NB4 (cell line): ENCODE data around the gene VTCN1.

Experiments
- CTCF ChIP-seq: IDR thresholded peaks from one replicate; pipeline ENCODE4 v1.5.1; 2012; ENCODE audit warnings: low read depth, low read length
- MAX ChIP-seq: IDR thresholded peaks from 2 replicates; pipeline ENCODE4 v1.6.1; 2011; ENCODE audit warnings: low read depth, low read length
- MYC ChIP-seq: IDR thresholded peaks from 2 replicates; pipeline ENCODE4 v1.6.1; 2011; ENCODE audit warnings: low read depth, low read length
- POLR2A ChIP-seq: IDR thresholded peaks from 2 replicates; pipeline ENCODE4 v1.6.1; 2011; ENCODE audit warnings: mild to moderate bottlenecking; ENCODE audit not compliant: insufficient read length; ENCODE audit errors: extremely low read depth

- TF ChIP-seq POLR2A (no peak), MYC (no peak), CTCF (no peak), MAX (no peak)
Observed at GRCh38 chr1:117258791-117259190, 48.1 kb upstream of the VTCN1 start.
